Choroid plexus epithelial cell (primary cell): Measurements from ENCODE around the gene SLC24A3.

Source experiments
- DNase-seq: peaks from one replicate; pipeline ENCODE4 v3.0.0-alpha.2; 2010; ENCODE audit warnings: low read depth
- H3K4me3 ChIP-seq: 2 replicates; pipeline ENCODE4 v1.5.1; 2011; ENCODE audit warnings: low read depth, mild to moderate bottlenecking, control low read depth, low read length, moderate library complexity
- CTCF ChIP-seq: conservative IDR thresholded peaks from 2 replicates; pipeline ENCODE4 v1.5.1; 2011; ENCODE audit warnings: low read depth, mild to moderate bottlenecking, control low read depth, inconsistent platforms, low read length, moderate library complexity

The SLC24A3 gene

GRCh38 chr20:19714579-19714840 lies 502.1 kb downstream of the SLC24A3 start:
- DNase-seq, result no peak
- no peak overlapping the region for H3K4me3 ChIP-seq
- no peak for TF ChIP-seq CTCF

- DNase-seq, result no peak
- TF ChIP-seq CTCF, result no peak
- H3K4me3 ChIP-seq, result no peak overlapping the region
Observed at GRCh38 chr20:19715986-19716385, 503.5 kb downstream of the SLC24A3 start.

GRCh38 chr20:19718880-19719279 lies 506.4 kb downstream of the SLC24A3 start:
- no peak overlapping the region for H3K4me3 ChIP-seq
- TF ChIP-seq CTCF, result no peak
- DNase-seq, result no peak

GRCh38 chr20:19720991-19721390 lies 508.5 kb downstream of the SLC24A3 start:
- DNase-seq, result no peak
- H3K4me3 ChIP-seq, result no peak overlapping the region
- TF ChIP-seq CTCF, result no peak

- TF ChIP-seq CTCF, result no peak
- no peak for DNase-seq
- no peak overlapping the region for H3K4me3 ChIP-seq
Observed at GRCh38 chr20:19723051-19723450, 510.6 kb downstream of the SLC24A3 start.

- no peak for TF ChIP-seq CTCF
Observed at GRCh38 chr20:19723813-19724430, 511.5 kb downstream of the SLC24A3 start.

GRCh38 chr20:19725373-19725772 lies 512.9 kb downstream of the SLC24A3 start:
- no peak for DNase-seq
- no peak overlapping the region for H3K4me3 ChIP-seq
- no peak for TF ChIP-seq CTCF

More at GRCh38 chr20:19723813-19724430, 511.5 kb downstream of the SLC24A3 start:
- no peak for DNase-seq
- no peak overlapping the region for H3K4me3 ChIP-seq
